CD4-positive, alpha-beta T cell treated with Interleukin-17A for 4 hours (primary cell): ENCODE data around the gene SKA1.
"Not testable (repeated sequence)": the region's sequence is repeated elsewhere in the genome, so short reads cannot be mapped to it uniquely, and the experiment has no call there.

Experiments
- DNase-seq: peaks from one replicate; pipeline ENCODE4 v3.0.0-alpha.2; 2020; ENCODE audit warnings: mixed read lengths

SKA1 gene

GRCh38 chr18:50396005-50396660 is 21.3 kb downstream of the SKA1 start:
- no peak for DNase-seq

GRCh38 chr18:50397023-50397422 is 22.2 kb downstream of the SKA1 start:
- DNase-seq = no peak

GRCh38 chr18:50398099-50398498 is 23.3 kb downstream of the SKA1 start:
- no peak for DNase-seq

- DNase-seq = no peak
Observed at GRCh38 chr18:50398947-50399346, 24.1 kb downstream of the SKA1 start.

GRCh38 chr18:50399582-50399981 is 24.7 kb downstream of the SKA1 start:
- DNase-seq = no peak

- not testable (repeated sequence) for DNase-seq
Observed at GRCh38 chr18:50400438-50400837, 25.6 kb downstream of the SKA1 start.

GRCh38 chr18:50401295-50401694 is 26.4 kb downstream of the SKA1 start:
- no peak for DNase-seq

GRCh38 chr18:50401888-50402287 is 27.0 kb downstream of the SKA1 start:
- DNase-seq = peak; percentile 7

- not testable (repeated sequence) for DNase-seq
Observed at GRCh38 chr18:50404752-50405581, 30.1 kb downstream of the SKA1 start.

GRCh38 chr18:50405582-50406271 is 30.9 kb downstream of the SKA1 start:
- DNase-seq = no peak

GRCh38 chr18:50409236-50409635 is 34.4 kb downstream of the SKA1 start:
- no peak for DNase-seq

GRCh38 chr18:50410008-50410407 is 35.2 kb downstream of the SKA1 start:
- no peak for DNase-seq

- no peak for DNase-seq
Observed at GRCh38 chr18:50410894-50411293, 36.0 kb downstream of the SKA1 start.

- DNase-seq = not testable (repeated sequence)
Observed at GRCh38 chr18:50416832-50417231, 42.0 kb downstream of the SKA1 start.

- DNase-seq = not testable (repeated sequence)
Observed at GRCh38 chr18:50417705-50418104, 42.9 kb downstream of the SKA1 start.

- no peak for DNase-seq
Observed at GRCh38 chr18:50418650-50419049, 43.8 kb downstream of the SKA1 start.

GRCh38 chr18:50422286-50422898 is 47.5 kb downstream of the SKA1 start:
- no peak for DNase-seq

GRCh38 chr18:50424877-50425690 is 50.2 kb downstream of the SKA1 start:
- DNase-seq = no peak

GRCh38 chr18:50427896-50428295 is 53.0 kb downstream of the SKA1 start:
- DNase-seq = no peak

- no peak for DNase-seq
Observed at GRCh38 chr18:50428531-50429206, 53.8 kb downstream of the SKA1 start.

GRCh38 chr18:50429207-50429948 is 54.5 kb downstream of the SKA1 start:
- no peak for DNase-seq
